Endometrium (tissue), 2 donors: ENCODE measurements around the gene PAK5.

ENCODE experiments used
- FAIRE-seq: peaks from 2 replicates; lab custom pipeline; 2012; peaks lifted over from hg19 to GRCh38; lab: Jason Lieb, UNC
- donor health status: control.
- donor health status: control.

The PAK5 gene

GRCh38 chr20:9616455-9616805, 222.4 kb downstream of the PAK5 start:
- FAIRE-seq = no peak

GRCh38 chr20:9615766-9616454, 223.0 kb downstream of the PAK5 start:
- no peak for FAIRE-seq

- no peak for FAIRE-seq
Observed at GRCh38 chr20:9615118-9615517, 223.8 kb downstream of the PAK5 start.

- no peak for FAIRE-seq
Observed at GRCh38 chr20:9613871-9614270, 225.0 kb downstream of the PAK5 start.

GRCh38 chr20:9611921-9612320, 227.0 kb downstream of the PAK5 start:
- no peak for FAIRE-seq

- FAIRE-seq = no peak
Observed at GRCh38 chr20:9610665-9611064, 228.2 kb downstream of the PAK5 start.

- FAIRE-seq = peak; percentile 92
Observed at GRCh38 chr20:9609887-9610502, 228.9 kb downstream of the PAK5 start.

GRCh38 chr20:9608639-9609340, 230.1 kb downstream of the PAK5 start:
- FAIRE-seq = no peak

- no peak for FAIRE-seq
Observed at GRCh38 chr20:9602847-9603183, 236.1 kb downstream of the PAK5 start.

- no peak for FAIRE-seq
Observed at GRCh38 chr20:9600562-9600961, 238.3 kb downstream of the PAK5 start.

- FAIRE-seq = no peak
Observed at GRCh38 chr20:9597547-9597946, 241.3 kb downstream of the PAK5 start.

- FAIRE-seq = no peak
Observed at GRCh38 chr20:9595763-9596162, 243.1 kb downstream of the PAK5 start.

GRCh38 chr20:9594284-9594875, 244.5 kb downstream of the PAK5 start:
- no peak for FAIRE-seq

GRCh38 chr20:9592419-9592818, 246.5 kb downstream of the PAK5 start:
- FAIRE-seq = no peak

GRCh38 chr20:9591080-9591479, 247.8 kb downstream of the PAK5 start:
- FAIRE-seq = no peak

GRCh38 chr20:9590189-9590588, 248.7 kb downstream of the PAK5 start:
- FAIRE-seq = no peak

- no peak for FAIRE-seq
Observed at GRCh38 chr20:9588706-9589105, 250.2 kb downstream of the PAK5 start.

GRCh38 chr20:9583151-9583550, 255.7 kb downstream of the PAK5 start:
- no peak for FAIRE-seq

GRCh38 chr20:9582137-9582536, 256.7 kb downstream of the PAK5 start:
- FAIRE-seq = no peak

GRCh38 chr20:9581509-9581908, 257.4 kb downstream of the PAK5 start:
- FAIRE-seq = no peak

GRCh38 chr20:9578594-9578993, 260.3 kb downstream of the PAK5 start:
- no peak for FAIRE-seq

GRCh38 chr20:9577397-9577796, 261.5 kb downstream of the PAK5 start:
- FAIRE-seq = no peak

- FAIRE-seq = no peak
Observed at GRCh38 chr20:9576695-9577094, 262.2 kb downstream of the PAK5 start.
